Liver (tissue), 3 donors: ENCODE data around the gene TMEM151B.

Experiments
- FOXA1 ChIP-seq: IDR thresholded peaks from 2 replicates; pipeline ENCODE4 v1.6.1; 2016; ENCODE audit warnings: antibody characterized with exemption
- GABPA ChIP-seq, 2 donors: IDR thresholded peaks in 1 of 2; conservative IDR thresholded peaks in 1 of 2; 2 replicates each; pipeline ENCODE4 v1.6.1; 2016; ENCODE audit warnings: antibody characterized with exemption in 2 of 2, mild to moderate bottlenecking in 1 of 2, moderate library complexity in 1 of 2
- JUND ChIP-seq, 2 donors: IDR thresholded peaks; 2 replicates each; pipeline ENCODE4 v1.6.1; 2016; ENCODE audit warnings: antibody characterized with exemption in 2 of 2
- RAD21 ChIP-seq, 2 donors: IDR thresholded peaks; 2 replicates each; pipeline ENCODE4 v1.6.1; 2016; ENCODE audit warnings: antibody characterized with exemption in 2 of 2, mild to moderate bottlenecking in 2 of 2
- RXRA ChIP-seq, 2 donors: IDR thresholded peaks; 2 replicates each; pipeline ENCODE4 v1.6.1; 2017 to 2018; ENCODE audit warnings: antibody characterized with exemption in 2 of 2, mild to moderate bottlenecking in 1 of 2
- TAF1 ChIP-seq: conservative IDR thresholded peaks from 2 replicates; pipeline ENCODE4 v1.6.1; 2016; ENCODE audit warnings: antibody characterized with exemption, mild to moderate bottlenecking
- TF ChIP-seq, protein P1 (sequence below): fragments of 150-350 bp; IDR thresholded peaks from 2 replicates; pipeline ENCODE4 v1.5.1; 2017; ENCODE audit warnings: improper control_type of control experiment, low read depth, low read length; ENCODE audit not compliant: missing input control
- TF ChIP-seq, protein P2 (sequence below): IDR thresholded peaks from 2 replicates; pipeline ENCODE4 v1.6.1; 2016; ENCODE audit warnings: antibody characterized with exemption, mild to moderate bottlenecking
- donor health status: healthy.
- donor health status: healthy.

DNA sequence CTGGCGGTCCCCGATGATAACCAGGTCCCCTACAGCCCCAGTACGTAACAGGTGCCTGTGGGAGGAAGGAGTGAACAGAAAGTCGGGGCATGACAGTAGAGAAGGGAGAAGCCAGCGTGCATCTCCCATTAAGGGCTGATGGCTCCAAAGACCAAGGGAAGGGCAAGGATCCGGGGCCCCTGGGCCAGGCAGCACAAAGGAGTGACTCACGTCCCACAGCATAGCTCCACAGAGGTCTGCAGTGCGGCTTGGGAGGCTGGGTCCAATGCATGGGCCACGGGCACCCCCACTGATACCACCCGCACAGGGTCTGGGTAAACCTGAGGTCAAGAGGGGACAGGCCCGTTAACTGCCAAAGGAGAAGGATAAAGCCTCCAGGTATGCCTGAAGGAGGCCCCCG is 32.6 kb downstream of the TMEM151B start:
- TF ChIP-seq, protein P1, sequence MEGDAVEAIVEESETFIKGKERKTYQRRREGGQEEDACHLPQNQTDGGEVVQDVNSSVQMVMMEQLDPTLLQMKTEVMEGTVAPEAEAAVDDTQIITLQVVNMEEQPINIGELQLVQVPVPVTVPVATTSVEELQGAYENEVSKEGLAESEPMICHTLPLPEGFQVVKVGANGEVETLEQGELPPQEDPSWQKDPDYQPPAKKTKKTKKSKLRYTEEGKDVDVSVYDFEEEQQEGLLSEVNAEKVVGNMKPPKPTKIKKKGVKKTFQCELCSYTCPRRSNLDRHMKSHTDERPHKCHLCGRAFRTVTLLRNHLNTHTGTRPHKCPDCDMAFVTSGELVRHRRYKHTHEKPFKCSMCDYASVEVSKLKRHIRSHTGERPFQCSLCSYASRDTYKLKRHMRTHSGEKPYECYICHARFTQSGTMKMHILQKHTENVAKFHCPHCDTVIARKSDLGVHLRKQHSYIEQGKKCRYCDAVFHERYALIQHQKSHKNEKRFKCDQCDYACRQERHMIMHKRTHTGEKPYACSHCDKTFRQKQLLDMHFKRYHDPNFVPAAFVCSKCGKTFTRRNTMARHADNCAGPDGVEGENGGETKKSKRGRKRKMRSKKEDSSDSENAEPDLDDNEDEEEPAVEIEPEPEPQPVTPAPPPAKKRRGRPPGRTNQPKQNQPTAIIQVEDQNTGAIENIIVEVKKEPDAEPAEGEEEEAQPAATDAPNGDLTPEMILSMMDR: no peak
- TF ChIP-seq TAF1 (no peak), RXRA (IDR thresholded peaks at IDR 0.05) (no peak), RAD21 (IDR thresholded peaks at IDR 0.05) (no peak), GABPA (IDR thresholded peaks at IDR 0.05 in 1 of 2, conservative IDR thresholded peaks at IDR 0.05 in 1 of 2) (no peak), JUND (IDR thresholded peaks at IDR 0.05) (no peak), FOXA1 (no peak)
- TF ChIP-seq, protein P2, sequence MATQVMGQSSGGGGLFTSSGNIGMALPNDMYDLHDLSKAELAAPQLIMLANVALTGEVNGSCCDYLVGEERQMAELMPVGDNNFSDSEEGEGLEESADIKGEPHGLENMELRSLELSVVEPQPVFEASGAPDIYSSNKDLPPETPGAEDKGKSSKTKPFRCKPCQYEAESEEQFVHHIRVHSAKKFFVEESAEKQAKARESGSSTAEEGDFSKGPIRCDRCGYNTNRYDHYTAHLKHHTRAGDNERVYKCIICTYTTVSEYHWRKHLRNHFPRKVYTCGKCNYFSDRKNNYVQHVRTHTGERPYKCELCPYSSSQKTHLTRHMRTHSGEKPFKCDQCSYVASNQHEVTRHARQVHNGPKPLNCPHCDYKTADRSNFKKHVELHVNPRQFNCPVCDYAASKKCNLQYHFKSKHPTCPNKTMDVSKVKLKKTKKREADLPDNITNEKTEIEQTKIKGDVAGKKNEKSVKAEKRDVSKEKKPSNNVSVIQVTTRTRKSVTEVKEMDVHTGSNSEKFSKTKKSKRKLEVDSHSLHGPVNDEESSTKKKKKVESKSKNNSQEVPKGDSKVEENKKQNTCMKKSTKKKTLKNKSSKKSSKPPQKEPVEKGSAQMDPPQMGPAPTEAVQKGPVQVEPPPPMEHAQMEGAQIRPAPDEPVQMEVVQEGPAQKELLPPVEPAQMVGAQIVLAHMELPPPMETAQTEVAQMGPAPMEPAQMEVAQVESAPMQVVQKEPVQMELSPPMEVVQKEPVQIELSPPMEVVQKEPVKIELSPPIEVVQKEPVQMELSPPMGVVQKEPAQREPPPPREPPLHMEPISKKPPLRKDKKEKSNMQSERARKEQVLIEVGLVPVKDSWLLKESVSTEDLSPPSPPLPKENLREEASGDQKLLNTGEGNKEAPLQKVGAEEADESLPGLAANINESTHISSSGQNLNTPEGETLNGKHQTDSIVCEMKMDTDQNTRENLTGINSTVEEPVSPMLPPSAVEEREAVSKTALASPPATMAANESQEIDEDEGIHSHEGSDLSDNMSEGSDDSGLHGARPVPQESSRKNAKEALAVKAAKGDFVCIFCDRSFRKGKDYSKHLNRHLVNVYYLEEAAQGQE: no peak
